K562 (cell line): ENCODE data around the gene SYNE2. TPM values are rescaled to one million over a fixed set of nuclear protein-coding genes. Genes with fewer than 3 reads are reported as not detected.

Experiments
- ATAC-seq: fragments of 200-7000 bp; cut with Tn5 transposase; 3 replicates; pipeline ENCODE4 v1.9.1; 2020; ENCODE audit warnings: moderate library complexity
- BruUV-seq: library from RNA; stranded (reverse); fragments of 400-500 nt; replicated peaks from 2 replicates; lab custom pipeline; 2021; lab: Mats Ljungman, UMichigan
- CTCF ChIA-PET: fragments of 300-600 bp; formaldehyde crosslinking; extraction: SDS; loops from one replicate; lab custom pipeline; 2021; ENCODE audit warnings: low intra/inter-chr PET ratio; lab: Yijun Ruan, JAX
- POLR2A ChIA-PET: fragments of 300-600, 350-650 bp; sonication (Branson Sonifier 250); formaldehyde crosslinking; extraction: SDS; loops from one replicate; lab custom pipeline; 2021; ENCODE audit warnings: antibody characterized with exemption, inconsistent platforms; lab: Yijun Ruan, JAX
- DNase-seq, 4 experiments: peaks; one replicate each; pipeline versions ENCODE4 v3.0.0 to v3.0.0-alpha.2; 2011 to 2018; ENCODE audit warnings: low spot score in 3 of 4, mixed read lengths in 3 of 4; ENCODE audit errors: extremely low read depth in 1 of 4
- FAIRE-seq: peaks from 2 replicates; lab custom pipeline; 2011; peaks lifted over from hg19 to GRCh38; lab: Jason Lieb, UNC
- H2AFZ ChIP-seq: 2 replicates; pipeline ENCODE4 v1.6.0; 2011; ENCODE audit warnings: low read depth, low read length, control low read depth, inconsistent platforms
- H3K27ac ChIP-seq: fragments of 200-600 bp; 3 replicates; pipeline ENCODE4 v1.8.0; 2011; ENCODE audit warnings: low read depth, mild to moderate bottlenecking, control low read depth, inconsistent platforms, low read length, moderate library complexity, mixed read lengths; ENCODE audit errors: extremely low read depth
- H3K27me3 ChIP-seq, 2 experiments: fragments of 300-600 bp in 1 of 2; 2 replicates in 1 of 2; 3 replicates in 1 of 2; pipeline versions ENCODE4 v1.6.0 to v1.8.0; 2011; ENCODE audit warnings: inconsistent platforms in 2 of 2, low read length in 2 of 2, mild to moderate bottlenecking in 1 of 2, mixed read lengths in 1 of 2, moderate library complexity in 1 of 2; ENCODE audit not compliant: control insufficient read depth in 2 of 2, insufficient read depth in 2 of 2
- H3K36me3 ChIP-seq: fragments of 300-600 bp; 3 replicates; pipeline ENCODE4 v1.8.0; 2011; ENCODE audit warnings: mild to moderate bottlenecking, low read length, inconsistent platforms; ENCODE audit not compliant: control insufficient read depth, insufficient read depth
- H3K4me1 ChIP-seq, 2 experiments: fragments of 200-600 bp in 1 of 2; replicated peaks in 1 of 2; 2 replicates in 1 of 2; 3 replicates in 1 of 2; pipeline versions ENCODE4 v1.5.1 to v1.8.0; 2011; ENCODE audit warnings: inconsistent platforms in 2 of 2, low read length in 2 of 2, mild to moderate bottlenecking in 1 of 2, mixed read lengths in 1 of 2, moderate library complexity in 1 of 2; ENCODE audit not compliant: control insufficient read depth in 2 of 2, insufficient read depth in 2 of 2
- H3K4me2 ChIP-seq: 2 replicates; pipeline ENCODE4 v1.6.1; 2011; ENCODE audit warnings: low read length, control low read depth, inconsistent platforms, mixed read lengths; ENCODE audit not compliant: insufficient read depth
- H3K4me3 ChIP-seq: fragments of 200-600 bp; sonication (generic), shearing (Covaris generic); 2 replicates; pipeline ENCODE4 v1.5.1; 2016; ENCODE audit warnings: control low read depth, inconsistent platforms
- H3K79me2 ChIP-seq: fragments of 200-600 bp; 3 replicates; pipeline ENCODE4 v1.8.0; 2011; ENCODE audit warnings: low read length, inconsistent platforms; ENCODE audit not compliant: control insufficient read depth, insufficient read depth
- H3K9ac ChIP-seq, 2 experiments: 2 replicates each; pipeline versions ENCODE4 v1.6.0 to v1.6.1; 2011; ENCODE audit warnings: low read depth in 2 of 2, low read length in 2 of 2, control low read depth in 1 of 2, inconsistent platforms in 1 of 2, mild to moderate bottlenecking in 1 of 2, mixed read lengths in 1 of 2; ENCODE audit not compliant: insufficient read depth in 1 of 2
- H3K9me1 ChIP-seq: one replicate; pipeline ENCODE4 v1.6.0; 2011; ENCODE audit warnings: inconsistent platforms, mild to moderate bottlenecking, low read length, moderate library complexity; ENCODE audit not compliant: control insufficient read depth, insufficient read depth
- H3K9me3 ChIP-seq: replicated peaks from 2 replicates; pipeline ENCODE4 v1.5.1; 2011; ENCODE audit warnings: low read depth, low read length, inconsistent platforms; ENCODE audit not compliant: control insufficient read depth, insufficient read depth
- H4K20me1 ChIP-seq: replicated peaks from 2 replicates; pipeline ENCODE4 v1.6.1; 2011; ENCODE audit warnings: low read length, inconsistent platforms, mixed read lengths; ENCODE audit not compliant: control insufficient read depth, insufficient read depth
- ELF2 ChIP-seq: fragments of 250-450 bp; sonication (Bioruptor Pico); IDR thresholded peaks from 2 replicates; pipeline ENCODE4 v1.5.0; 2021; ENCODE audit warnings: mild to moderate bottlenecking
- ID3 ChIP-seq, 2 experiments: fragments of 250-450 bp in 1 of 2; fragments of 450-650 bp in 1 of 2; sonication (Bioruptor Pico) in 1 of 2; IDR thresholded peaks; 2 replicates each; pipeline versions ENCODE4 v1.6.1 to v1.8.0; 2016 to 2021; ENCODE audit warnings: mild to moderate bottlenecking in 2 of 2, moderate library complexity in 2 of 2, missing compliant biosample characterization in 1 of 2, missing genetic modification characterization in 1 of 2
- NFE2L1 ChIP-seq: fragments of 450-650 bp; IDR thresholded peaks from 2 replicates; pipeline ENCODE4 v1.6.1; 2016; ENCODE audit warnings: missing genetic modification characterization, low read depth, mild to moderate bottlenecking, missing compliant biosample characterization, moderate library complexity, borderline replicate concordance
- NR0B1 ChIP-seq: fragments of 450-650 bp; IDR thresholded peaks from one replicate; pipeline ENCODE4 v1.6.1; 2018; ENCODE audit warnings: mild to moderate bottlenecking, moderate library complexity; ENCODE audit not compliant: partially characterized antibody
- ZBTB11 ChIP-seq, 3 experiments: fragments of 200-800 bp in 1 of 3; fragments of 250-450 bp in 1 of 3; fragments of 450-650 bp in 1 of 3; sonication (Bioruptor Pico) in 1 of 3; sonication (Bioruptor generic) in 1 of 3; formaldehyde crosslinking in 1 of 3; IDR thresholded peaks; 2 replicates each; pipeline versions ENCODE4 v1.6.1 to v1.8.0; 2016 to 2022; ENCODE audit warnings: mild to moderate bottlenecking in 2 of 3, missing genetic modification characterization in 2 of 3, missing compliant biosample characterization in 1 of 3, moderate library complexity in 1 of 3
- WGBS: fragments of 100-300 bp; shearing (Covaris generic); methylation state at CpG from one replicate; pipeline ENCODE4 v1.1.6; 2016; ENCODE audit warnings: low coverage, mixed read lengths; ENCODE audit not compliant: insufficient coverage; ENCODE audit errors: missing lambda C conversion rate; 5-methylcytosine and 5-hydroxymethylcytosine counted together
- in situ Hi-C: fragments of 300-500 bp; cut with MboI; formaldehyde crosslinking; loops from 4 replicates; pipeline ENCODE4 v1.15.0; 2018; ENCODE audit warnings: inconsistent platforms, mixed read lengths
- intact Hi-C: fragments of 100-400 bp; cut with micrococcal nuclease; formaldehyde crosslinking; loops from 2 replicates; pipeline ENCODE4 v1.14.2; 2022
- polyA plus RNA-seq, 8 experiments: library from polyadenylated mRNA; depleted of rRNA in 4 of 8; stranded (reverse) in 5 of 8; unstranded in 3 of 8; fragments of >200 nt; fragmentation: Nextera tagmentation in 2 of 8; fragmentation: Illumina TruSeq in 1 of 8; extraction: Ambion mirVana in 2 of 8; extraction: Trizol in 1 of 8; gene quantifications; 2 replicates each; pipeline versions ENCODE4 v1.2.1 to v1.2.3, GENCODE V29; 2011 to 2014; ENCODE audit warnings: inconsistent platforms in 1 of 8, missing spikeins in 1 of 8
- total RNA-seq, 7 experiments: library from RNA; depleted of rRNA in 6 of 7; stranded (reverse); fragments of >200 nt in 6 of 7; fragmentation: Illumina TruSeq in 2 of 7; extraction: Trizol in 2 of 7; gene quantifications; 2 replicates each; pipeline versions ENCODE4 v1.2.1 to v1.2.3, GENCODE V29; 2011 to 2021; ENCODE audit warnings: low replicate concordance in 1 of 7

Gene SYNE2
- total and polyA plus RNA-seq, 9 of the 15 experiments (the other 6 are each of a cell fraction or from before 2014, with no cell fraction given): 0.06 to 0.53 (median 0.11) TPM

GRCh38 chr14:64248689-64249088 lies 395.9 kb downstream of the SYNE2 start:
- ATAC-seq: no peak
- WGBS: 51% methylated on average over 3 of the region's 4 CpGs

More at GRCh38 chr14:64248689-64249088, 395.9 kb downstream of the SYNE2 start:
- no peak overlapping the region for H3K4me2 ChIP-seq
- no peak overlapping the region for H3K27ac ChIP-seq
- POLR2A ChIA-PET: no interaction called here
- no peaks in the 10 kb centered on the region for H3K36me3 ChIP-seq
- no peaks in the 10 kb centered on the region for H3K4me1 ChIP-seq
- H2AFZ ChIP-seq: no peak overlapping the region
- DNase-seq (no peak), FAIRE-seq (no peak)
- intact Hi-C loops: no loop called here
- in situ Hi-C loops: no loop called here
- no peaks in the 10 kb centered on the region for H3K9me3 ChIP-seq
- no peaks in the 10 kb centered on the region for H3K27me3 ChIP-seq
- H3K9me1 ChIP-seq: no peaks in the 10 kb centered on the region
- H3K79me2 ChIP-seq: no peaks in the 10 kb centered on the region
- H3K9ac ChIP-seq: no peak overlapping the region
- CTCF ChIA-PET: no interaction called here
- H4K20me1 ChIP-seq: no peaks in the 10 kb centered on the region
- no TSS peak for BruUV-seq
- TF ChIP-seq ELF2 (no peak), ID3 (CRISPR knock-in tag; IDR thresholded peaks at IDR 0.05) (no peak), ID3 (tag; IDR thresholded peaks at IDR 0.05) (peak; percentile 49; the same call in 1 of the 2 replicates), NFE2L1 (no peak), NR0B1 (no peak), ZBTB11 (CRISPR knock-in tag; IDR thresholded peaks at IDR 0.05) (no peak)
- H3K4me3 ChIP-seq: no peak overlapping the region
